ENCODE measurements around the gene PRRG4.
"Not testable (repeated sequence)": the region's sequence is repeated elsewhere in the genome, so short reads cannot be mapped to it uniquely, and the experiment has no call there.

The PRRG4 gene

GRCh38 chr11:32884770-32885384 is 55.1 kb downstream of the PRRG4 start:
- DNase-seq (ENCODE audit: extremely low read depth in 1 of 2, low read depth in 1 of 2) = no peak

GRCh38 chr11:32885556-32885955 is 55.8 kb downstream of the PRRG4 start:
- DNase-seq (ENCODE audit: extremely low read depth in 1 of 2, low read depth in 1 of 2) = no peak

GRCh38 chr11:32886180-32886579 is 56.5 kb downstream of the PRRG4 start:
- DNase-seq (ENCODE audit: extremely low read depth in 1 of 2, low read depth in 1 of 2) = no peak

GRCh38 chr11:32887707-32888383 is 58.1 kb downstream of the PRRG4 start:
- DNase-seq (ENCODE audit: extremely low read depth in 1 of 2, low read depth in 1 of 2) = not testable (repeated sequence)

- not testable (repeated sequence) for DNase-seq (ENCODE audit: extremely low read depth in 1 of 2, low read depth in 1 of 2)
Observed at GRCh38 chr11:32888384-32888710, 58.6 kb downstream of the PRRG4 start.

GRCh38 chr11:32888805-32889204 is 59.1 kb downstream of the PRRG4 start:
- no peak for DNase-seq (ENCODE audit: extremely low read depth in 1 of 2, low read depth in 1 of 2)

DNA sequence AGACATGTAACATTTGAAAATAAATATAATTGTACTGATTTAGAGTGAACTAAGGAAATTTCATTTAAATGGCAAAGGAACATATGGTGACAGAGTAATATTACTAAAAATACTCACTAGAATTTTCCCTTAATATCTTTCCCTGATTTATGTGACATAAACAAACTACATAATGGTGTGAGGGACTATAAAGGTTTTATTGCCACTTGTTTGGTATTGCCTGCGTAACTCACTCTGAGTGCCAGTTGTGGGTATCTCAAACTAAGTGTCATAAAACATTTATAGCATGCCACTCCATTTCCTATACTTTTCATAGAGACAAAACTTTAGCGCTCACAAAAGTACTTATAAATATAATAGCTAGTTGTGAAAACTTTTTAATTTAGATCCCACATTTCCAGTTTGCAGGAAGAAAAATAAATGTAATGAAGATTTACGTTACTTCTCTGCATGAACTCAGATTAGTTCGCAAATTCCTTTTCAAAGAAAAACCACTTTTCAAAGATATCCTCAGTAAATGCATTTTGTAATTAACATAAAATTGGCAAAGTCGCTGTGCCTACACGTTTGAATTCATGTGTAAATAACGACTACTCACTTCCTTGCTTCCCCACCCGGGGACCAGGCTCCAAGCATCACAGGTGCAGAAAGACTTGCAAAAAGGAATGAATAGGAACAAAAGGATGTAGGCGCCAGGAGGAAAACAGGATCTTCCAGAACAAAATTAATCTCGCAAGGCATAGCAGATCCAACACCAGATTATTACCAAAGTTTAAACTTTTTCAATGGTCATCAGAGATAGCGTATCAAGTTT is 61.3 kb downstream of the PRRG4 start:
- DNase-seq (ENCODE audit: extremely low read depth in 1 of 2, low read depth in 1 of 2) = no peak

DNA sequence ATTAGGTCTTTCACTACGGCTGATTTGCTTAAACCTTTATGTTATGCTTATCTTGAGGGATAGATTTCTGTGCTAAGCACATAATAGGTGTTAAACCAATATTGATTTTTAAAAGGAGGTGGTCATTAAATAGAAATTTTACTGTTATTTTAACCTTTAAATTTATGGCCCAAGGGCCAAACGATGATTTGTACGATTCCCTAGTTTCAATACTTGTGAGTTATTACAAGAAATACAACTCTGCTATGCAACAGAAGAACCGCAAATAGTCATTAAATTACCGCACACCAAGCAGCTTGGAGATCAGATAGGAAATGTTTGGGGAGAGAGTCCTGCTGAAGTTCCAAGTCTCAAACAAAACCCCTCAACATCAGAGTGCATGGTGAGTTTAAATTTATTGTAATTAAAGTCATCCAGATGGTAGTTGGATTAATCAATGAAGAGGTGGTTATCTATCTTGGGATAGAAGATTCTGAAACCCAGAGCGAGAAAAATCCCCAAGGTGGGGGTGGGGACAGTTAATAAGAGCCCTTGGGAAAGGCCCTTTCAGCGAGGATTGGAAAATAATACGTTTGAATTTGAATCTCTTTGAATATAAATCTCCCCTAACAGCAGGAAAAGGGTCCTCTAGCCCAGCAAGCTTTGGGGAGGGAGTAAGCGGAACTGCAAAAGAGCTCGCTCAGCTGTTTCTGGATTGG is 62.1 kb downstream of the PRRG4 start:
- no peak for DNase-seq (ENCODE audit: extremely low read depth in 1 of 2, low read depth in 1 of 2)

DNA sequence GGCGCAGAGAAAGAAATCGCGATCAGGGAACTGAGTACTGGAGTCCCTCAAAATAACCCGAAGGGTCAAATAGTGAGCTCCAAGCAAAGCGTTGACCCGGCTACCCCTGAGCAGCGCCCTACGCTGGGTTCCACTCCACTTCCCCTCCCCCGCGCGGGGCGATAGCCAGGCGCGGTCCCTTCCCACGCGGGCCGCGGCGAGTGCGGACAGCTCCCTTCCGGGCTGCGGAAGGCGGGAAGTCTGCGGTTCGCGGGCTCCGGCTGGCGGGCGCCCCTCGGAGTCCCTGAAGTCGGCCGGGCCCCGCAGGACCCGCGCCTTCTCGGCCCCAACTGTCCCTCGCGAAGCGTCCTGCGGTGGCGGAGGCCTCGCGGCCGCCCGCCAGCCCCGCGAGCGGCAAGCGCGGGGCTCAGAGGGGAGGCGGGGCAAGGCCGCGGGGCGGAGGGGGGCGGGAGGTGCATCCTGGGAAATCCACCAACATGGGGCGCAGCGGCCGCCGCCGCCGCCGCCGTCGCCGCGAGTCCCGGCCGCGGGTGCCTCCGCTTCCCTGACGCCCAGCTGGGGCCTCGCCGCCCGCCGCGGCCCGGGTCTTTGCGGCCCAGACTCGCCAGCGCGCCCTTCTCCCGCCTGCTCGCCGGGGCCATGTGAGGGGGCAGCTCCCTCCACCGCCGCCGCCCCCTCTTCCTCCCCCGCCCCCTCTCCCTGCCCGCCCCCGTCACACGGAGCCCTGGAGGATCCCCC is 62.8 kb downstream of the PRRG4 start, which contains the start of gene QSER1:
Gene QSER1 (plus strand): TSS at position 457 of the 738 bp plus-strand sequence. CDS start 315 bp downstream, outside the sequence.
- peak; percentile 43 to 45 for DNase-seq (ENCODE audit: extremely low read depth in 1 of 2, low read depth in 1 of 2)

DNA sequence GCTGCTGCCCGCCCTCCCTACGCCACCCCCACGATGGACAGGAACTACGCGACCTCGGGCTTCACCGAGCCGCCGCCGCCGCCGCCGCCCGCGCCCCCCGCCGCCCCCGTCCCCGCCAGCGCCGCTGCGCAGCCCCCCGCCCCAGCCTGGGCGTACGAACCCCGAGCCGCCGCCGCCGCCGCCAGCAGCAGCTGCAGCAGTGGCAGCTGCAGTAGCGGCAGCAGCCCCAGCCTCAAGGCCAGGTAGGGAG is 63.3 kb downstream of the PRRG4 start:
- no peak for DNase-seq (ENCODE audit: extremely low read depth in 1 of 2, low read depth in 1 of 2)

- peak; percentile 15 to 26 for DNase-seq (ENCODE audit: extremely low read depth in 1 of 2, low read depth in 1 of 2)
Observed at GRCh38 chr11:32893343-32894148, 63.8 kb downstream of the PRRG4 start.

DNA sequence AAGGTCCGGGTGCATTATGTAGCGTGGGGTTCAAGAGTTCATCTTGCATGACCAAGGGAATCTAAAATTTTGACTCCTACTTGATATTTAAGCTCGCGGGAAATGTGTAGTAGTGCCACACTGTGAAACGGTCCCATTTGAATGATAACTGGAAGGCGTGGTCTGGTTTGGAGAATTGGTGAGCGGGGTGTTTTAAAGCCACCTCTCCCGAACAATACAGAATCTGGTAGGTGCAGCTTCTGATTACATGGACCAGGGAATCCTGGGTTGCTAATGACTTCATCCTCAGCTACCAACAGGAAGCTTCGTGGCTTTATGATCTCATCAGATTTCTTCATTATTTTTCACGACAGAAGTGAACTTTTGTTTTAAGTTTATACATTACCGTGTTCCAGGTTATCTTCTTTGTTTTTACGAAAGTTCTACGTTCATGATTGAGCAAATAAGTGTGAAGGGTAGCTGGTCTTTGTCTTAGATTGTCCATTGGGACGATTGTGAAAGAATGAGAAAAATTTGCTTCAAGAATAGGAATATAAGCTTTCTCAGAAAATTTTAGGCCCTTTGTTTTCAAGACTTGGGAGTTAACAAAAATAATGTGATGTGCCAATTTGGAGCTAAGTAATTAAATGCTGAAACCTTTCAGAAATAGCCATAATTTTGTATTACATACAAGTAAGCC is 64.6 kb downstream of the PRRG4 start:
- DNase-seq (ENCODE audit: extremely low read depth in 1 of 2, low read depth in 1 of 2) = no peak

- no peak for DNase-seq (ENCODE audit: extremely low read depth in 1 of 2, low read depth in 1 of 2)
Observed at GRCh38 chr11:32894921-32895320, 65.2 kb downstream of the PRRG4 start.

- DNase-seq (ENCODE audit: extremely low read depth in 1 of 2, low read depth in 1 of 2) = no peak
Observed at GRCh38 chr11:32895471-32895870, 65.7 kb downstream of the PRRG4 start.

GRCh38 chr11:32897103-32897502 is 67.4 kb downstream of the PRRG4 start:
- DNase-seq (ENCODE audit: extremely low read depth in 1 of 2, low read depth in 1 of 2) = no peak

GRCh38 chr11:32899438-32899837 is 69.7 kb downstream of the PRRG4 start:
- no peak for DNase-seq (ENCODE audit: extremely low read depth in 1 of 2, low read depth in 1 of 2)

DNA sequence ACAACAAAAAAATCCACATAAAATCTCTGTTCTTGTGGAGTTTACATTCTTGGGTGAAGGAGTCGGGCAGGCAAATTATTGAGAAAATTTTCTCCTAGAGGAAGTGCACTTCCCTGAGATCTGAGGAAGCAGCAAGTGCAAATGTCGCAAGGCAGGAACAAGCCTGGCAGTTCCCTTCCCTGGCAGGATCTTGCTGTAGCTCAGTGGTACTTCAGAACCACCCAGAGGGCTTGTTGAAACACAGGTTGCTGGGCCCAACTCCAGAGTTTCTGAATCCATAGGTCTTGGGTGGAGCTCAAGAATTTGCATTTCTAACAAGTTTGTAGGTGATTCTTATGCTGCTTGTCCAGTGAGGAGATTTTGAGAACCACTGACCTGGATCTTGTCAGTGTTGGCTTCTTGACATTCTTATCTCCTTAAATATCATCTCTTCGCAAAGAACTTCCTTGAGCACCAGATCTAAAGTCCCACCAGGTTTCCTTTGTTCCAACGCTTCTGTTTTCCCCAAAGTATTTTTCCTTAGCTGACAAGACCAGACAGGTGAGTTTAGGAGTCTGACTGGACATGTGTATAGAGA is 72.5 kb downstream of the PRRG4 start:
- DNase-seq (ENCODE audit: extremely low read depth in 1 of 2, low read depth in 1 of 2) = no peak

DNA sequence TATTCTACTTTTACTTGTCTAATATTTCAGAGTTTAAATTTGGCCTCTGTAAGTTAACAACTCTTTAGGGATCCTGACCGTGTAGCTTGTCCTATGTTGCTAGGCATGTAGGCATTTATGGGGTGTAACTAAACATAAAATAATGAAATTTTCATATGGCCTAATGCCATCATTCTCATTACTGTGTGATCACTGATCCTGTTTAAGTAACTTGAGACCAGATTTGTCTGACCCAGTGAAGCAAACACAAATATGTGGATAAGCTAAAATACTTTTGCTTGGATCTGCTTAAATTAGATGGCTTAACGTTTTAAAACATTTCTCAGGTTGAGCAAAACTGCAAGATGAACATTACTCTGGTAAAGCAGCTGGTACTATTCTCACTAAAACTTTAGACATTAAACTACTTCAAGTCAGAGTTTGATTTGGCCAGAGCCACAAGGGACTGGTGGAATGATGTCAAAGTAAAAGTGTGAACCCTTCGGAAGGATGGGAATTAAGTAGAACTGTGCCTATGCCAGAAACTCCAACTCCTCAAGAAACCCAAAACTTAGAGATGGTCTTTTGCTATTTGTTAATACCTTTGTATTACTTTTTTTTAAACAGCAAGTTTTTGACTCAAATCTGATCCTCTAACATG is 75.4 kb downstream of the PRRG4 start:
- DNase-seq (ENCODE audit: extremely low read depth in 1 of 2, low read depth in 1 of 2) = no peak

Measured in stimulated activated CD8-positive, alpha-beta memory T cell treated with anti-CD3 and anti-CD28 coated beads, Interleukin-7, amount 100 ng/mL, for 48 hours (primary cell).